WI38 (cell line): ENCODE measurements around the gene USH2A.

Experiments used
- H3K4me3 ChIP-seq: 2 replicates; pipeline ENCODE4 v1.5.1; 2011; ENCODE audit warnings: low read depth, mild to moderate bottlenecking, control low read depth, low read length
- CTCF ChIP-seq: IDR thresholded peaks from 2 replicates; pipeline ENCODE4 v1.5.1; 2012; ENCODE audit warnings: low read depth, mild to moderate bottlenecking, control low read depth, low read length

Gene USH2A

GRCh38 chr1:215857317-215857716 lies 565.9 kb downstream of the USH2A start:
- H3K4me3 ChIP-seq: no peak overlapping the region
- no peak for TF ChIP-seq CTCF

- no peak for TF ChIP-seq CTCF
- H3K4me3 ChIP-seq: peak overlapping the region; percentile 25; the same call in 1 of the 2 replicates
Measured at GRCh38 chr1:215845234-215845891, 577.9 kb downstream of the USH2A start.

GRCh38 chr1:215844777-215845176 lies 578.5 kb downstream of the USH2A start:
- peak overlapping the region; percentile 16; the same call in 1 of the 2 replicates for H3K4me3 ChIP-seq
- no peak for TF ChIP-seq CTCF

GRCh38 chr1:215844266-215844665 lies 579.0 kb downstream of the USH2A start:
- no peak overlapping the region for H3K4me3 ChIP-seq
- TF ChIP-seq CTCF: no peak

- no peak for TF ChIP-seq CTCF
- H3K4me3 ChIP-seq: no peak overlapping the region
Measured at GRCh38 chr1:215842905-215843304, 580.3 kb downstream of the USH2A start.

GRCh38 chr1:215835951-215836350 lies 587.3 kb downstream of the USH2A start:
- TF ChIP-seq CTCF: no peak
- H3K4me3 ChIP-seq: no peak overlapping the region

- no peak overlapping the region for H3K4me3 ChIP-seq
- TF ChIP-seq CTCF: no peak
Measured at GRCh38 chr1:215833941-215834729, 589.1 kb downstream of the USH2A start.
